AG04450 (cell line): ENCODE data around the gene EML6. TPM values are rescaled to one million over a fixed set of nuclear protein-coding genes. Genes with fewer than 3 reads are reported as not detected.

ENCODE experiments used
- CTCF ChIA-PET: fragments of 300-600, 350-600 bp; formaldehyde crosslinking; extraction: SDS; loops from one replicate; lab custom pipeline; 2022; ENCODE audit warnings: antibody characterized with exemption, inconsistent platforms; lab: Charles Lee
- POLR2A ChIA-PET: fragments of 350-600 bp; formaldehyde crosslinking; extraction: SDS; loops from one replicate; lab custom pipeline; 2021; ENCODE audit warnings: antibody characterized with exemption, inconsistent platforms; lab: Yijun Ruan, JAX
- DNase-seq: peaks from one replicate; pipeline ENCODE4 v3.0.0-alpha.2; 2011; ENCODE audit warnings: low read depth, low spot score
- H3K27ac ChIP-seq: one replicate; pipeline ENCODE4 v1.5.1; 2012; ENCODE audit warnings: low read depth, low read length, control low read depth
- H3K27me3 ChIP-seq: one replicate; pipeline ENCODE4 v1.6.0; 2012; ENCODE audit warnings: low read length; ENCODE audit not compliant: control insufficient read depth, insufficient read depth
- H3K4me3 ChIP-seq: 2 replicates; pipeline ENCODE4 v1.5.1; 2011; ENCODE audit warnings: mild to moderate bottlenecking, low read depth, low read length, control low read depth
- H3K9me3 ChIP-seq: 2 replicates; pipeline ENCODE4 v1.5.1; 2012; ENCODE audit warnings: low read length; ENCODE audit not compliant: control insufficient read depth, insufficient read depth
- polyA plus RNA-seq: library from polyadenylated mRNA; depleted of rRNA; stranded (reverse); fragments of >200 nt; gene quantifications from 2 replicates; pipeline ENCODE4 v1.2.3, GENCODE V29; 2011
- TF ChIP-seq, protein P1 (sequence below): IDR thresholded peaks from 2 replicates; pipeline ENCODE4 v1.5.1; 2011; ENCODE audit warnings: low read depth, low read length, control low read depth, inconsistent platforms

The EML6 gene
- polyA plus RNA-seq, 1 experiment, result 0.30 TPM

GRCh38 chr2:54928719-54929118 lies 205.3 kb downstream of the EML6 start:
- POLR2A ChIA-PET, result no interaction called here

GRCh38 chr2:54931473-54931872 lies 208.0 kb downstream of the EML6 start:
- TF ChIP-seq, protein P1, sequence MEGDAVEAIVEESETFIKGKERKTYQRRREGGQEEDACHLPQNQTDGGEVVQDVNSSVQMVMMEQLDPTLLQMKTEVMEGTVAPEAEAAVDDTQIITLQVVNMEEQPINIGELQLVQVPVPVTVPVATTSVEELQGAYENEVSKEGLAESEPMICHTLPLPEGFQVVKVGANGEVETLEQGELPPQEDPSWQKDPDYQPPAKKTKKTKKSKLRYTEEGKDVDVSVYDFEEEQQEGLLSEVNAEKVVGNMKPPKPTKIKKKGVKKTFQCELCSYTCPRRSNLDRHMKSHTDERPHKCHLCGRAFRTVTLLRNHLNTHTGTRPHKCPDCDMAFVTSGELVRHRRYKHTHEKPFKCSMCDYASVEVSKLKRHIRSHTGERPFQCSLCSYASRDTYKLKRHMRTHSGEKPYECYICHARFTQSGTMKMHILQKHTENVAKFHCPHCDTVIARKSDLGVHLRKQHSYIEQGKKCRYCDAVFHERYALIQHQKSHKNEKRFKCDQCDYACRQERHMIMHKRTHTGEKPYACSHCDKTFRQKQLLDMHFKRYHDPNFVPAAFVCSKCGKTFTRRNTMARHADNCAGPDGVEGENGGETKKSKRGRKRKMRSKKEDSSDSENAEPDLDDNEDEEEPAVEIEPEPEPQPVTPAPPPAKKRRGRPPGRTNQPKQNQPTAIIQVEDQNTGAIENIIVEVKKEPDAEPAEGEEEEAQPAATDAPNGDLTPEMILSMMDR, result no peak
- Histone ChIP-seq H3K27me3 (peaks cover 16% of the 10 kb centered on the region), H3K9me3 (peaks cover 3% of the 10 kb centered on the region; the same call in 1 of the 2 replicates), H3K4me3 (no peak overlapping the region), H3K27ac (no peak overlapping the region)
- POLR2A ChIA-PET, result interaction anchor here (0.6 kb wide), 1 partner anchor 463 kb away, joined by 5 read pairs; no protein-coding TSS in a partner anchor
- CTCF ChIA-PET, result no interaction called here
- no peak for DNase-seq

More at GRCh38 chr2:54928719-54929118, 205.3 kb downstream of the EML6 start:
- CTCF ChIA-PET, result no interaction called here
- TF ChIP-seq, protein P1, result no peak
- DNase-seq, result no peak
- peaks cover 3% of the 10 kb centered on the region; the same call in 1 of the 2 replicates for H3K9me3 ChIP-seq
- peaks cover 17% of the 10 kb centered on the region for H3K27me3 ChIP-seq
- no peak overlapping the region for H3K4me3 ChIP-seq
- H3K27ac ChIP-seq, result no peak overlapping the region

- Histone ChIP-seq H3K4me3 (no peak overlapping the region), H3K9me3 (peaks cover 4% of the 10 kb centered on the region), H3K27ac (no peak overlapping the region), H3K27me3 (peaks cover 2% of the 10 kb centered on the region)
- POLR2A ChIA-PET, result no interaction called here
- no peak for DNase-seq
- TF ChIP-seq, protein P1, result no peak
- CTCF ChIA-PET, result no interaction called here
These were observed 211.9 kb downstream of the EML6 start for GRCh38 chr2:54935389-54935788.

DNA sequence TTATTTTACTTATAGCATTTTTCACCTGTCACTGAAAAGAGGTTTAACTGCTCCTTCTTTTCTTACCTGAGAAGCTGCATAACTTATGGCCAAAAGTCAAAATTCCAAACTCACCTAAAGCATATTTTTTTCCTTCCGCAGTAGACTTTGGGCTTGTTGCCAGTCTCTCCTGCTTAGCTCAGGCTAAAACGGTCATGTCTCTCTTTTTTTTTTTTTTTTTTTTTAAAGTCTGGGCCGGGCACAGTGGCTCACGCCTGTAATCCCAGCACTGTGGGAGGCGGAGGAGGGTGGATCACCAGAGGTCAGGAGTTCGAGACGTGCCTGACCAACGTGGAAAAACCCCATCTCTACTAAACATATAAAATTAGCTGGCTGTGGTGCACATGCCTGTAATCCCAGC lies 213.3 kb downstream of the EML6 start:
- TF ChIP-seq, protein P1, result no peak
- ChIA-PET POLR2A (no interaction called here), CTCF (interaction anchor here (0.5 to 0.7 kb wide), 4 partner anchors 37 to 532 kb away, joined by 3 read pairs; no protein-coding TSS in a partner anchor)
- H3K4me3 ChIP-seq, result no peak overlapping the region
- DNase-seq, result no peak
- H3K9me3 ChIP-seq, result peaks cover 4% of the 10 kb centered on the region
- H3K27me3 ChIP-seq, result peaks cover 2% of the 10 kb centered on the region
- H3K27ac ChIP-seq, result no peak overlapping the region

DNA sequence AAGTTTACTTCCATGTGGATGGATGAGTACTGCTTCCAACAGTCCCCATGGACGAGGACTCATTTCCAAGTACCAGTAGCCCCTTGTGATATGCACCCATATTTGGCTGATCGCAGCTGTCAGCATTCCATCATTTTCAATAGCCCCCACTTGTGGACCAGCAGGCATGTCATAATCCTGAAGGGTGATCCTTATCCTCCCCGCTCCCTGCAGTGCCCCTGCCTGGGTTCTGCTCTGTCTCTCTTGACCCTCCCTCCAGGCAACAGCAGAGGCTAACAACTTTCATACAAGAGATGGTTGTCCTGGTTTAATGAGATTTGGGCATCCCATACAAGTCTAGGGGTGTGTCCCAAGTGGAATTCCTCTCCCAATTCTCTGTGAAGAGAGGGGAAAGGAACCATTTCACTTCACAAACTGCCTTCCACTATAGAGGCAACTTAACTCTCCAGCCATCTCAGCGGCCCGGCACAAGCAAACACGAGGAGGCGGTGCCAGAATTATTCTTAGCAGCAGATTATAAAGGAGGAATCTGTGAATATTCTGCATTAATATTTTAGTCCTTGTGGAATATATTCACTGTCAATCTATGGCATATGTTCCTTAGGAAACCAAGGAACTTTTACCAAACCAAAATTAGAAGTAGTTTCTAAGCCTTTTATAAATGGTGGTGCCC lies 216.1 kb downstream of the EML6 start:
- Histone ChIP-seq H3K4me3 (no peak overlapping the region), H3K9me3 (peaks cover 4% of the 10 kb centered on the region), H3K27ac (no peak overlapping the region), H3K27me3 (peaks cover 4% of the 10 kb centered on the region)
- TF ChIP-seq, protein P1, result no peak
- ChIA-PET POLR2A (no interaction called here), CTCF (no interaction called here)
- DNase-seq, result no peak
